Measurements from ENCODE around the gene EGR2. TPM values are rescaled to one million over a fixed set of nuclear protein-coding genes. Genes with fewer than 3 reads are reported as not detected.

The EGR2 gene
- total RNA-seq, 2 donors from 2014 or later = 0.20 to 8.2 TPM

DNA sequence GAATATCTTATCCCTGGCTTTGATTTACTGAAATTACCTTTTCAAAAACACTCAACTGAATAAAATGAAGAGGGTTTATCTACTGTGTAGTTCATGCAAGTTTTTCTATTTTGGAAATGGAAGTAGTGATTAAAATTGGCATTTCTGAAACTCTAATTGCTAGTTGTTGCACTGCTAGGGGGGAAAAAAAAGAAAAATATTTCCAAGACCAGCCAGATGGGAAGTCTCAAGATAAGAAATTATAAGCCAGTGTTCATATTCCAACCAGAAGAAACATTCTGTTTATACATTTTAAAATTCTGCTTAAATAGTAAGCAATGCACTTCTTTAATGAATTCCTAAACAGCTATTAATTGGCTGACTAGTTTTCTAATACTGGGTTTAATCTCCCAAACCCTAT lies 21.1 kb downstream of the EGR2 start:
- Histone ChIP-seq H3K27me3 (no peaks in the 10 kb centered on the region), H3K4me1 (no peaks in the 10 kb centered on the region), H3K4me3 (no peak overlapping the region), H3K36me3 (no peaks in the 10 kb centered on the region), H3K9me3 (no peaks in the 10 kb centered on the region), H3K9ac (ENCODE audit: low read depth in 2 of 2, low read length in 2 of 2) (no peak overlapping the region), H3K27ac (no peak overlapping the region)
- no peak for DNase-seq
- TF ChIP-seq, protein P1, sequence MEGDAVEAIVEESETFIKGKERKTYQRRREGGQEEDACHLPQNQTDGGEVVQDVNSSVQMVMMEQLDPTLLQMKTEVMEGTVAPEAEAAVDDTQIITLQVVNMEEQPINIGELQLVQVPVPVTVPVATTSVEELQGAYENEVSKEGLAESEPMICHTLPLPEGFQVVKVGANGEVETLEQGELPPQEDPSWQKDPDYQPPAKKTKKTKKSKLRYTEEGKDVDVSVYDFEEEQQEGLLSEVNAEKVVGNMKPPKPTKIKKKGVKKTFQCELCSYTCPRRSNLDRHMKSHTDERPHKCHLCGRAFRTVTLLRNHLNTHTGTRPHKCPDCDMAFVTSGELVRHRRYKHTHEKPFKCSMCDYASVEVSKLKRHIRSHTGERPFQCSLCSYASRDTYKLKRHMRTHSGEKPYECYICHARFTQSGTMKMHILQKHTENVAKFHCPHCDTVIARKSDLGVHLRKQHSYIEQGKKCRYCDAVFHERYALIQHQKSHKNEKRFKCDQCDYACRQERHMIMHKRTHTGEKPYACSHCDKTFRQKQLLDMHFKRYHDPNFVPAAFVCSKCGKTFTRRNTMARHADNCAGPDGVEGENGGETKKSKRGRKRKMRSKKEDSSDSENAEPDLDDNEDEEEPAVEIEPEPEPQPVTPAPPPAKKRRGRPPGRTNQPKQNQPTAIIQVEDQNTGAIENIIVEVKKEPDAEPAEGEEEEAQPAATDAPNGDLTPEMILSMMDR (IDR thresholded peaks at IDR 0.05) = no peak
- intact Hi-C loops (cut with DNase I) = no loop called here

DNA sequence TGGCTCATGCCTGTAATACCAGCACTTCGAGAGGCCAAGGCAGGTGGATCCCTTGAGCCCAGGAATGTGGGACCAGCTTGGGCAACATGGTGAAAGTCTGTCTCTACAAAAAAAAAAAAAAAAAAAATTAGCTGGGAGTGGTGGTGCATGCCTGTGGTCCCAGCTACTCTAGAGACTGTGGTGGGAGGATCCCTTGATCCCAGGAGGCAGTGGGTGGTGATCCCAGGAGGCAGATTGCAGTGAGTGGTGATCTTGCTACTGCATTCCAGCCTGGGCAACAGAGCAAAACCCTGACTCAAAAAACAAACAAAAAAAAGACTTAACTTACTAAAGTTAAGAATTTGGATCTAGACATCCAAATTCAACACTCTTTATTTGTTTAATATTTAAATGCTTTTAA lies 21.9 kb downstream of the EGR2 start:
- intact Hi-C loops (cut with DNase I) = no loop called here

DNA sequence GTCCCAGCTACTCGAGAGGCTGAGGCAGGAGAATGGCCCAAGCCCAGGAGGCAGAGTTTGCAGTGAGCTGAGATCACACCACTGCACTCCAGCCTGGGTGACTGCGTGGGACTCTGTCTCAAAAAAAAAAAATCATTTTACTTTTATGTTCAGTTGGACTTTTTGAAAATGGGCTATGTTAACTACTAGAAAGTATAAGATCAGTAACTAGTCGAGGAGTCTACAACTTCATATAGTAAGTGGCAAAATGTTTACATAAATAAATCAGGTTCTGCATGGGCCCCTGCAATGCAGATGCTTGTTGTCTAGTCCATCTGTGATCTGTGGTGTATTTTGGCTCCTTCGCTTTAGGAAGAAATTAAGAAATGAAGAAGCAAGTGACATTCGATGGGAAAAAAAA lies 23.9 kb downstream of the EGR2 start:
- Histone ChIP-seq H3K36me3 (no peaks in the 10 kb centered on the region), H3K4me3 (no peak overlapping the region), H3K4me1 (no peaks in the 10 kb centered on the region), H3K27ac (no peak overlapping the region), H3K9me3 (no peaks in the 10 kb centered on the region), H3K9ac (ENCODE audit: low read depth in 2 of 2, low read length in 2 of 2) (no peak overlapping the region), H3K27me3 (no peaks in the 10 kb centered on the region)
- TF ChIP-seq, protein P1 (IDR thresholded peaks at IDR 0.05) = no peak
- intact Hi-C loops (cut with DNase I) = no loop called here
- no peak for DNase-seq

More for the DNA sequence above, 21.9 kb downstream of the EGR2 start:
- no peak overlapping the region for H3K27ac ChIP-seq
- no peaks in the 10 kb centered on the region for H3K4me1 ChIP-seq
- no peak overlapping the region for H3K9ac ChIP-seq (ENCODE audit: low read depth in 2 of 2, low read length in 2 of 2)
- TF ChIP-seq, protein P1 (IDR thresholded peaks at IDR 0.05) = no peak
- no peaks in the 10 kb centered on the region for H3K27me3 ChIP-seq
- DNase-seq = no peak
- H3K4me3 ChIP-seq = no peak overlapping the region
- no peaks in the 10 kb centered on the region for H3K9me3 ChIP-seq
- no peaks in the 10 kb centered on the region for H3K36me3 ChIP-seq

DNA sequence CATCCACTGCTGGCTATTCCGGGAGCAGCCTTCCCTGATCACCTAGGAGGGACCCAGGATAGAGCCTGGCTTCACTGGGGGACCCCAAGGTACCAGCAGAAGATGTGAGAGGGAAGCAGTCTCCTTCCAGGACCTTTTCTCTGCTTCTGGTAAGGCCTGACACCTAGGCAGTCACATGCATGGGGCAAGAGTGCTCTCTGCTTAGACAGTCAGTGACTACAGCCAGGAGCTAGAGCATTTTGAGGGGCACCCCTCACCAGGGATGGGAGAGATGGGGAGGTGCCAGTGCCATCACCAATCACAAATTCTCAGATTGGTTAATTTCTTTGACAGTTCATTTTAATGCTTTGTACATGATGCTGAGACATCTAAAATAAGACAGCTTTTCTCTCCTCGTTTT lies 25.6 kb downstream of the EGR2 start:
- Histone ChIP-seq H3K4me3 (no peak overlapping the region), H3K27me3 (no peaks in the 10 kb centered on the region), H3K36me3 (no peaks in the 10 kb centered on the region), H3K4me1 (no peaks in the 10 kb centered on the region), H3K27ac (no peak overlapping the region), H3K9me3 (no peaks in the 10 kb centered on the region), H3K9ac (ENCODE audit: low read depth in 2 of 2, low read length in 2 of 2) (no peak overlapping the region)
- DNase-seq = no peak
- TF ChIP-seq, protein P1 (IDR thresholded peaks at IDR 0.05) = no peak
- intact Hi-C loops (cut with DNase I) = no loop called here

DNA sequence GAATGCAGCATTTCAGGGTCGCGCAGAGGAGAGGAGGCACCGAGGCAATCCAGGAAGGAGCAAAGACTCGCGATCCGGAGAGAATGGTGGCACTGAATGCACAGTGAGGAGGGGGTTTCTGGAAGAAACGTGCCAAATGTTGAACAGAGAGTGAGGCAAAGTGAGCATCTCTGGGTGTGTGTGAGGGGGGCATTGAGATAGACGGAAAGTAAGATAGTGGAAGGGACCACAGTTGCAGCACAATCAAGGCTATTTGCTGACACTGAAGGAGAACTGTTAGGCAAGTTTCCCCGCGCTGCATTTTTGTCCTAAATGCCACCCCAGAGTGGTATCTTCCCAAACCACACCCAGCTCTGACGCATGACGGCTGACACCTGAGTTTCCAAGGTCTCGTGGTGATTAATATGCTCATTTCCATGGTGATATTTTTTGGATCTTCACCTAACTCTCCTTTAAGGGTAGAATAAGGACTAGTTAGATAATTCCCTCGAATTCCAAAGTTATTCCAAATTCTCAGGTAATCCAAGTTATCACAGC lies 26.1 kb downstream of the EGR2 start:
- Histone ChIP-seq H3K36me3 (no peaks in the 10 kb centered on the region), H3K4me1 (no peaks in the 10 kb centered on the region), H3K9ac (ENCODE audit: low read depth in 2 of 2, low read length in 2 of 2) (no peak overlapping the region), H3K27ac (no peak overlapping the region), H3K4me3 (no peak overlapping the region), H3K9me3 (no peaks in the 10 kb centered on the region), H3K27me3 (no peaks in the 10 kb centered on the region)
- intact Hi-C loops (cut with DNase I) = no loop called here
- no peak for DNase-seq
- TF ChIP-seq, protein P1 (IDR thresholded peaks at IDR 0.05) = no peak
